Skeletal muscle satellite cell (primary cell): Measurements from ENCODE around the gene LRRC3C. TPM values are rescaled to one million over a fixed set of nuclear protein-coding genes. Genes with fewer than 3 reads are reported as not detected.
"Not testable (repeated sequence)": the region's sequence is repeated elsewhere in the genome, so short reads cannot be mapped to it uniquely, and the experiment has no call there.

ENCODE experiments used
- H3K27me3 ChIP-seq: 2 replicates; pipeline ENCODE4 v1.7.0; 2013; ENCODE audit warnings: low read length; ENCODE audit not compliant: control insufficient read depth, insufficient read depth
- H3K36me3 ChIP-seq: 2 replicates; pipeline ENCODE4 v1.7.0; 2013; ENCODE audit warnings: mild to moderate bottlenecking, control low read depth, low read length; ENCODE audit not compliant: insufficient read depth
- H3K4me1 ChIP-seq: 2 replicates; pipeline ENCODE4 v1.7.0; 2013; ENCODE audit warnings: low read length; ENCODE audit not compliant: control insufficient read depth, insufficient read depth
- H3K4me2 ChIP-seq: 2 replicates; pipeline ENCODE4 v1.7.0; 2013; ENCODE audit warnings: mild to moderate bottlenecking, low read length
- H3K4me3 ChIP-seq: 2 replicates; pipeline ENCODE4 v1.7.0; 2013; ENCODE audit warnings: low read length
- H3K9ac ChIP-seq: 2 replicates; pipeline ENCODE4 v1.7.0; 2013; ENCODE audit warnings: mild to moderate bottlenecking, low read depth, low read length, moderate library complexity
- H3K9me3 ChIP-seq: replicated peaks from 2 replicates; pipeline ENCODE4 v1.7.0; 2013; ENCODE audit warnings: mild to moderate bottlenecking, control low read depth, low read length
- total RNA-seq: library from RNA; depleted of rRNA; stranded (reverse); fragments of >200 nt; gene quantifications from 2 replicates; pipeline ENCODE4 v1.2.3, GENCODE V29; 2012; rRNA removed

The LRRC3C gene, protein sequence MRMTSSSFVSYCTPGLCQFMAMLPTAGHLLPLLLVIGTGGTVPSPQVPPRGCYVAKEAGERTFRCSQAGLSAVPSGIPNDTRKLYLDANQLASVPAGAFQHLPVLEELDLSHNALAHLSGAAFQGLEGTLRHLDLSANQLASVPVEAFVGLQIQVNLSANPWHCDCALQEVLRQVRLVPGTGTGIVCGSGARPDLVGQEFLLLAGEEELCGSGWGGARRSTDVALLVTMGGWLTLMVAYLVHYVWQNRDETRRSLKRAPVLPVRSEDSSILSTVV
- not detected in 2 replicates for total RNA-seq

GRCh38 chr17:39927101-39927928 lies at the start of gene LRRC3C, which contains the start of gene ORMDL3:
Gene LRRC3C, plus strand, starts transcription at chr17:39927732. Its CDS starts 13,792 bp downstream, at chr17:39941524.
Gene ORMDL3, minus strand, starts transcription at chr17:39927601. Its CDS starts 3,398 bp downstream, at chr17:39924203.
- Histone ChIP-seq H3K4me3 (peak within 1 kb of the TSS; percentile 85), H3K4me1 (peaks cover 44% of the 10 kb centered on the region), H3K9me3 (no peaks in the 10 kb centered on the region), H3K36me3 (peaks cover 19% of the 10 kb centered on the region), H3K27me3 (no peaks in the 10 kb centered on the region), H3K4me2 (peak within 1 kb of the TSS; percentile 93), H3K9ac (peak within 1 kb of the TSS; percentile 82)

DNA sequence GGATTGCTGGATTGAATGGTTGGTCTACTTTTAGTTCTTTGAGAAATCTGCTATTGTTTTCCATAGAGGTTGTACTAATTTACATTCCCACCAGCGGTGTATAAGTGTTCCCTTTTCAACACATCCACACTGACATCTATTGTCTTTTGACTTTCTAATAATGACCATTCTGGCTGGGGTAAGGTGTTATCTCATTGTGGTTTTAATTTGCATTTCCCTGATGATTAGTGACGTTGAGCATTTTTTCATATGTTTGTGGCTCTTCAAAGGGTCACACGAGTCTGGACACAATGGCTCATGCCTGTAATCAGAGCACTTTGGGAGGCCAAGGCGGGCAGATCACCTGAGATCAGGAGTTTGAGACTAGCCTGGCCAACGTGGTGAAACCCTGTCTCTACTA lies 41.4 kb upstream of the LRRC3C start:
- not testable (repeated sequence) for H3K4me2 ChIP-seq, H3K36me3 ChIP-seq
- peaks cover 51% of the 10 kb centered on the region for H3K27me3 ChIP-seq

DNA sequence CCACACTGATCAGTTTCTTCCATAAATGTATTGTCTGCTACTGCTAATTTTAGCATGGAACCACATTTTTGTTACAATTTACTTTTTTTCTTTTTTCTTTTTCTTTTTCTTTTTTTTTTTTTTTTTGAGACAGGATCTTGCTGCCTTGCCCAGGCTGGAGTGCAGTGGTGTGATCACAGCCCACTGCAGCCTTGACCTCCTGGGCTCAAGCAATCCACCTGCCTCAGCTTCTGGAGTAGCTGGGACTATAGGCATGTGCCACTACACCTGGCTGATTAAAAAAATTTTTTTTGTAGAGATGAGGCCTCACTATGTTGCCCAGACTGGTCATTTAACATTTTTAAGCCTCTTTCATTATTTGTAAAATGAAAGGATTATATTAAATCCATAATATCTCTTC lies 40.5 kb upstream of the LRRC3C start:
- Histone ChIP-seq H3K9me3 (no peaks in the 10 kb centered on the region), H3K4me1 (no peaks in the 10 kb centered on the region), H3K4me3 (no peak overlapping the region), H3K4me2 (no peak overlapping the region), H3K9ac (no peak overlapping the region), H3K36me3 (no peaks in the 10 kb centered on the region), H3K27me3 (peaks cover 46% of the 10 kb centered on the region)

More for the DNA sequence above, 41.4 kb upstream of the LRRC3C start:
- not testable (repeated sequence) for H3K9me3 ChIP-seq, H3K4me1 ChIP-seq, H3K9ac ChIP-seq, H3K4me3 ChIP-seq

- no peaks in the 10 kb centered on the region for H3K4me1 ChIP-seq
- no peaks in the 10 kb centered on the region for H3K36me3 ChIP-seq
- peaks cover 51% of the 10 kb centered on the region for H3K27me3 ChIP-seq
- no peak overlapping the region for H3K9ac ChIP-seq
- H3K9me3 ChIP-seq = no peaks in the 10 kb centered on the region
- H3K4me3 ChIP-seq = no peak overlapping the region
- H3K4me2 ChIP-seq = no peak overlapping the region
Observed at GRCh38 chr17:39889200-39889599, 38.3 kb upstream of the LRRC3C start.

DNA sequence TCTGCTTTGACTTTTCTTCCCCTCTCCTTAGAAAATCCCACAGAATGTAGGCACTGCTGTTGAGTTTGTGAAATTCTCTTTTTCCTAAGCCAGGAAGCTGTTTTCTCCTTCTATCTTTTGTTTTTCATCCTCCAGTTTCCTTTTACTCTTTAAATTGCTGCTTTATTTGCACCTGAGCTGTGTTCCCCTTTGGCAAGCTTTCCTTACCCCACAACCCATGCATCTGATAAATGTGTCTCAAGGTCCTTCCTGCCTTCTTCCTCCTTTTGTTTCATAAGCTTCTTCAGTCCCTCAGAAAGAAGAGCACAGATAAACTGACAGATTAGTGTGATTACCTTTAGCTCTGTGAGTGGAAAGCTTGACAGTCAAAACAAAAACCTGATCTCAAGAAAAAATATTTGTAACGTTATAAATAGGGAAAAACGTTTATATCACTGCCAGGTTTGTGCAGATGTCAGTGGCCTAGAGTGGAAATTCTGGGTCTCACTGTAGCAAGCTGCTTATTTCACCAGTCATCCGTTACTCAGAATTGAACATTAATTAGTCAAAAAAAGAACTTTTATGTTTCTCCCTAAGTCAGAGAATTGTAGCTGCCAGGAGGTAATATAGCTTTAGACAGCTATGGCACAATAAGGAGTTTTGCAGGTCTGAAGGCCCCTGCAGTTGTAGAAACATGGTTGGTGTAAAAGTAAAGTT lies 32.7 kb upstream of the LRRC3C start:
- H3K4me3 ChIP-seq = no peak overlapping the region
- H3K4me1 ChIP-seq = no peaks in the 10 kb centered on the region
- no peaks in the 10 kb centered on the region for H3K9me3 ChIP-seq
- H3K36me3 ChIP-seq = no peaks in the 10 kb centered on the region
- peaks cover 23% of the 10 kb centered on the region for H3K27me3 ChIP-seq
- no peak overlapping the region for H3K4me2 ChIP-seq
- no peak overlapping the region for H3K9ac ChIP-seq

DNA sequence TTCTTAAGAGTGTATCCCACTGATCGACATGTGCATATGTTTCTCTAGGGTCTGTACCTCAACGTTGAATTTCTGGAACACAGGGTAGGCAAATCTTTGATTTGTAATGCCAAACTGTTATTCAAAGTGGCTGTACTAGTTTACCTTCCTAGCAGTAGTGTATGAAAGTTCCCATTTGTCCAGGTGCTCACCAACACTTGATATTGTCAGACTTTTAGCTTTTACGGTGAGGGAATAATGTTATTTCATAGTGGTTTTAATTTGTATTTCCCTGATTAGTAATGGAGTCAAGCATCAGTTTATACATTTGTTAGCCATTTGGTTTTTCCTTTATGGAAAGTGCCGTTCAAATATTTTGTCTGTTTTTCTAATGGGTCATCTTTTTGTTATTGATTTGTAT lies 29.4 kb upstream of the LRRC3C start:
- no peaks in the 10 kb centered on the region for H3K9me3 ChIP-seq
- H3K9ac ChIP-seq = no peak overlapping the region
- H3K4me3 ChIP-seq = no peak overlapping the region
- H3K36me3 ChIP-seq = no peaks in the 10 kb centered on the region
- no peaks in the 10 kb centered on the region for H3K4me1 ChIP-seq
- H3K4me2 ChIP-seq = no peak overlapping the region
- peaks cover 13% of the 10 kb centered on the region for H3K27me3 ChIP-seq

- H3K4me3 ChIP-seq = no peak overlapping the region
- H3K4me2 ChIP-seq = no peak overlapping the region
- H3K27me3 ChIP-seq = peaks cover 11% of the 10 kb centered on the region
- no peaks in the 10 kb centered on the region for H3K9me3 ChIP-seq
- no peaks in the 10 kb centered on the region for H3K4me1 ChIP-seq
- H3K9ac ChIP-seq = no peak overlapping the region
- no peaks in the 10 kb centered on the region for H3K36me3 ChIP-seq
Observed at GRCh38 chr17:39899215-39899614, 28.3 kb upstream of the LRRC3C start.

GRCh38 chr17:39902027-39902426 lies 25.5 kb upstream of the LRRC3C start:
- H3K4me2 ChIP-seq, H3K9me3 ChIP-seq, H3K4me1 ChIP-seq, H3K36me3 ChIP-seq, H3K9ac ChIP-seq, H3K27me3 ChIP-seq, H3K4me3 ChIP-seq: not testable (repeated sequence)

DNA sequence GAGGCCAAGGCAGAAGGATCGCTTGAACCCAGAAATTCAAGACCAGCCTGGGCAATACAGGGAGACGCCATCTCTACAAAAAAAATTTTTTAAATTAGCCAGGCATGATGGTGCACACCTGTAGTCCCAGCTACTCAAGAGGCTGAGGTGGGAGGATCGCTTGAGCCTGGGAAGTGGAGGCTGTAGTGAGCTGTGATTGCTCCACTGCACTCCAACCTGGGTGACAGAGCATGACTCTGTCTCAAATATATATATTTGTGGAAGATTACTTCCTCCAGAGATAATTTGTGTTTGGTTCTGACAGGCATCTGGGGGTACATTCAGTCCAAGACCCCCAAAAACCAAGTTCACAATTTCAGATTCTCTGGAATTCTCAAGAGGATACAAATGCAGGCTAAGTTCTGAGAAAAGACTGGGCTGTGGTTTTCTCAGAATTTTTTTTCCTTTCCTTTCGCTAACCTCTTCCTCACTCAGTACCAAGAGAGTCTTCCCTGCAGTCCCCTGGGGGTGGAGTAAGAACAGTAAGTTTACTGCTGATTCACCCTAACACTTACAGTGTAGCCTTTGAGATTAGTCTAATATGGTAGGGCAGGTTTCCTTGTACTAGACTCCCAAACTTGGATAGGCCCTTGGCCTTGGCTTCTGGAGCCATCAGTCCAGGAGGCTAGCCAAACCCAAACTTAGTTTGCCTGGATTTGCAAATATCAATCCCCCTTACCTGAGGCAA lies 24.2 kb upstream of the LRRC3C start:
- no peaks in the 10 kb centered on the region for H3K27me3 ChIP-seq
- no peaks in the 10 kb centered on the region for H3K36me3 ChIP-seq
- H3K4me1 ChIP-seq = no peaks in the 10 kb centered on the region
- no peak overlapping the region for H3K4me2 ChIP-seq
- no peak overlapping the region for H3K4me3 ChIP-seq
- no peak overlapping the region for H3K9ac ChIP-seq
- no peaks in the 10 kb centered on the region for H3K9me3 ChIP-seq

DNA sequence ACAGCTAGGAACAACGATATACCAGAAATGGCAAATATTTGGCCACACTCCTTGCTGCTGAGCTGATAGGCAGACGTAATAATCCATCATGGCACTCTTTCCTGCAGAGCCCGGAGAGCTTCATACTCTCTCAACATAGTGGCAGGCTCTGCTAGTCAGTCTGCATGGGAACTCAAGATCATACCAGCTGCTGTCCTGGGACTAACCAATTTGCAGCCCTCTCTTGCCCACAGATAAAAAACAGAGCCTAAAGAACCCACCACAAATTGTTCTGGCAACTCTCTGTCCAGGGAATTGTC lies 22.6 kb upstream of the LRRC3C start:
- H3K4me3 ChIP-seq = no peak overlapping the region
- no peaks in the 10 kb centered on the region for H3K9me3 ChIP-seq
- no peaks in the 10 kb centered on the region for H3K4me1 ChIP-seq
- no peak overlapping the region for H3K4me2 ChIP-seq
- no peaks in the 10 kb centered on the region for H3K27me3 ChIP-seq
- no peak overlapping the region for H3K9ac ChIP-seq
- H3K36me3 ChIP-seq = no peaks in the 10 kb centered on the region

GRCh38 chr17:39908789-39909352 lies 18.7 kb upstream of the LRRC3C start:
- H3K9ac ChIP-seq = no peak overlapping the region
- no peak overlapping the region for H3K4me3 ChIP-seq
- H3K27me3 ChIP-seq = no peaks in the 10 kb centered on the region
- no peaks in the 10 kb centered on the region for H3K4me1 ChIP-seq
- peaks cover 3% of the 10 kb centered on the region for H3K36me3 ChIP-seq
- H3K4me2 ChIP-seq = no peak overlapping the region
- H3K9me3 ChIP-seq = no peaks in the 10 kb centered on the region
